HEK293 (cell line): ENCODE results near the gene ARPC5L.

Source experiments
- CTCF ChIA-PET: fragments of 350-600 bp; formaldehyde crosslinking; extraction: SDS; loops from one replicate; lab custom pipeline; 2021; ENCODE audit warnings: antibody characterized with exemption; lab: Yijun Ruan, JAX
- POLR2A ChIA-PET: fragments of 300-600 bp; formaldehyde crosslinking; extraction: SDS; loops from one replicate; lab custom pipeline; 2020; ENCODE audit warnings: antibody characterized with exemption, inconsistent platforms; lab: Yijun Ruan, JAX
- H3K27ac ChIP-seq: fragments of 200-500 bp; sonication (Bioruptor generic); 2 replicates; pipeline ENCODE4 v1.5.1; 2014; ENCODE audit warnings: low read depth, low read length, control low read depth, inconsistent platforms; ENCODE audit errors: extremely low read depth
- H3K36me3 ChIP-seq, 2 experiments: fragments of 200-500 bp in 1 of 2; sonication (Bioruptor generic) in 1 of 2; 1 replicate in 1 of 2; 2 replicates in 1 of 2; pipeline ENCODE4 v1.5.1; 2014 to 2017; ENCODE audit warnings: inconsistent platforms in 2 of 2, low read length in 2 of 2; ENCODE audit not compliant: control insufficient read depth in 2 of 2, insufficient read depth in 1 of 2
- H3K4me1 ChIP-seq: fragments of 200-500 bp; sonication (Bioruptor generic); 2 replicates; pipeline ENCODE4 v1.5.1; 2014; ENCODE audit warnings: mild to moderate bottlenecking, low read length, inconsistent platforms; ENCODE audit not compliant: control insufficient read depth, insufficient read depth
- H3K4me3 ChIP-seq: 2 replicates; pipeline ENCODE4 v1.5.1; 2011; ENCODE audit warnings: low read depth, mild to moderate bottlenecking, control low read depth, low read length, moderate library complexity
- H3K9me3 ChIP-seq: fragments of 200-500 bp; sonication (Bioruptor generic); 2 replicates; pipeline ENCODE4 v1.5.1; 2014; ENCODE audit warnings: low read depth, low read length, inconsistent platforms; ENCODE audit not compliant: control insufficient read depth, insufficient read depth
- CTCF ChIP-seq: fragments of 450-650 bp; formaldehyde crosslinking; IDR thresholded peaks from 2 replicates; pipeline ENCODE4 v1.5.1; 2016; ENCODE audit warnings: missing biosample characterization, missing genetic modification characterization
- GLI4 ChIP-seq: fragments of 450-650 bp; formaldehyde crosslinking; IDR thresholded peaks from 2 replicates; pipeline ENCODE4 v1.5.1; 2016; ENCODE audit warnings: missing biosample characterization, missing genetic modification characterization
- HOXA7 ChIP-seq: sonication (generic); formaldehyde crosslinking; IDR thresholded peaks from 2 replicates; pipeline ENCODE4 v1.8.1; 2022; ENCODE audit warnings: missing genetic modification reagents, borderline replicate concordance
- TCF7L2 ChIP-seq: IDR thresholded peaks from 2 replicates; pipeline ENCODE4 v1.6.1; 2011; ENCODE audit warnings: low read depth, mild to moderate bottlenecking, inconsistent platforms, low read length, moderate library complexity, borderline replicate concordance
- YY2 ChIP-seq: fragments of 450-650 bp; formaldehyde crosslinking; IDR thresholded peaks from 2 replicates; pipeline ENCODE4 v1.5.1; 2016; ENCODE audit warnings: missing biosample characterization, missing genetic modification characterization
- ZBTB44 ChIP-seq: fragments of 450-650 bp; IDR thresholded peaks from 2 replicates; pipeline ENCODE4 v1.5.1; 2018; ENCODE audit warnings: missing biosample characterization, mild to moderate bottlenecking, missing genetic modification characterization
- ZFHX2 ChIP-seq: fragments of 450-650 bp; formaldehyde crosslinking; conservative IDR thresholded peaks from 2 replicates; pipeline ENCODE4 v1.5.1; 2016; ENCODE audit warnings: missing biosample characterization, missing genetic modification characterization
- ZFP69B ChIP-seq: fragments of 450-650 bp; formaldehyde crosslinking; IDR thresholded peaks from 2 replicates; pipeline ENCODE4 v1.5.1; 2016; ENCODE audit warnings: missing biosample characterization, missing genetic modification characterization
- ZNF23 ChIP-seq: fragments of 450-650 bp; formaldehyde crosslinking; IDR thresholded peaks from 2 replicates; pipeline ENCODE4 v1.5.1; 2016; ENCODE audit warnings: missing biosample characterization, missing genetic modification characterization, borderline replicate concordance
- ZNF621 ChIP-seq: fragments of 450-650 bp; formaldehyde crosslinking; IDR thresholded peaks from 2 replicates; pipeline ENCODE4 v1.5.1; 2017; ENCODE audit warnings: missing biosample characterization, missing genetic modification characterization
- ZNF626 ChIP-seq: fragments of 450-650 bp; sonication (Bioruptor Pico); formaldehyde crosslinking; IDR thresholded peaks from 2 replicates; pipeline ENCODE4 v1.5.1; 2018; ENCODE audit warnings: missing biosample characterization, missing genetic modification characterization, inconsistent platforms
- ZNF747 ChIP-seq: fragments of 450-650 bp; formaldehyde crosslinking; IDR thresholded peaks from 2 replicates; pipeline ENCODE4 v1.5.1; 2016; ENCODE audit warnings: missing biosample characterization, missing genetic modification characterization
- TF ChIP-seq, protein P1 (sequence below): fragments of 450-650 bp; formaldehyde crosslinking; IDR thresholded peaks from 2 replicates; pipeline ENCODE4 v1.5.1; 2016; ENCODE audit warnings: missing biosample characterization, missing genetic modification characterization
- TF ChIP-seq, protein P2 (sequence below): fragments of 450-650 bp; formaldehyde crosslinking; IDR thresholded peaks from 2 replicates; pipeline ENCODE4 v1.5.1; 2016; ENCODE audit warnings: missing biosample characterization, missing genetic modification characterization
- TF ChIP-seq, protein P3 (sequence below): fragments of 450-650 bp; formaldehyde crosslinking; IDR thresholded peaks from 2 replicates; pipeline ENCODE4 v1.5.1; 2016; ENCODE audit warnings: missing biosample characterization, missing genetic modification characterization
- TF ChIP-seq, protein P4 (sequence below): fragments of 450-650 bp; formaldehyde crosslinking; IDR thresholded peaks from 2 replicates; pipeline ENCODE4 v1.5.0; 2017; ENCODE audit warnings: missing biosample characterization, missing genetic modification characterization, borderline replicate concordance
- TF ChIP-seq, protein P5 (sequence below): fragments of 450-650 bp; formaldehyde crosslinking; IDR thresholded peaks from 2 replicates; pipeline ENCODE4 v1.5.1; 2017; ENCODE audit warnings: missing biosample characterization, missing genetic modification characterization

The ARPC5L gene

DNA sequence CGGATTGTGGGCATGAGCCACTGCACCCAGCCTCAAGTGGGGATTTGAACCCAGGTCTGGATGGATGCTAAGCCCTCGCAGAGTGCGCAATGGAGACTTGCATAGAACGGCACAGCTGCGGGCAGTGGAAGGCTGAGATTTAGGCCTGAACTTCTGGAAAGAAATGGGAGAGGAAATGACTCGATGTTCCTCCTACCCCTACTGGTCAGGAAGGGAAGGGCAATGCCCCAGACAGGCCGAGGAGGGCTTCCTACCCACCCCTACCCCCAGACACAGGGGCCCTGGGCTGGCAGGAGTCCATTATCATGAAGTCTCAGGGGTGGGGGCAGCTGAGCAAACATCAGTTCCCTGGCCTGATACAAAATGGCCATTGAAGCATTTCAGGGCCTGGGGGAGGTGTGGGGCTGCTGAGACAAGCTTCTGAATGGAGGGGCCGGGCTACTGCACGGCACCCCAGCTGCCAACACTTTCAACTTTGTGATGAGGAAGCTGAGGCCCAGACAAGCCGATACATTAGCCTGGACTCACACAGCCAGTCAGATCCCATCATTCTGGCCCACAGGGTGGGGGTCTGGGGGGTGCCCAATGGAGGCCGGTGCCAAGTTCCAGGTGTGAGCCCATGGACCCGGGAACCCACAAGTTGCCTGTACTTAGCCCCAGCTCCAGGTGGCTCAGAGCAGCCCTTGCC, 22.2 kb upstream of the ARPC5L start:
- H3K9me3 ChIP-seq: no peaks in the 10 kb centered on the region
- TF ChIP-seq ZNF23: no peak
- no peak for TF ChIP-seq HOXA7
- no peak for TF ChIP-seq TCF7L2
- TF ChIP-seq ZFP69B: no peak
- TF ChIP-seq, protein P1, sequence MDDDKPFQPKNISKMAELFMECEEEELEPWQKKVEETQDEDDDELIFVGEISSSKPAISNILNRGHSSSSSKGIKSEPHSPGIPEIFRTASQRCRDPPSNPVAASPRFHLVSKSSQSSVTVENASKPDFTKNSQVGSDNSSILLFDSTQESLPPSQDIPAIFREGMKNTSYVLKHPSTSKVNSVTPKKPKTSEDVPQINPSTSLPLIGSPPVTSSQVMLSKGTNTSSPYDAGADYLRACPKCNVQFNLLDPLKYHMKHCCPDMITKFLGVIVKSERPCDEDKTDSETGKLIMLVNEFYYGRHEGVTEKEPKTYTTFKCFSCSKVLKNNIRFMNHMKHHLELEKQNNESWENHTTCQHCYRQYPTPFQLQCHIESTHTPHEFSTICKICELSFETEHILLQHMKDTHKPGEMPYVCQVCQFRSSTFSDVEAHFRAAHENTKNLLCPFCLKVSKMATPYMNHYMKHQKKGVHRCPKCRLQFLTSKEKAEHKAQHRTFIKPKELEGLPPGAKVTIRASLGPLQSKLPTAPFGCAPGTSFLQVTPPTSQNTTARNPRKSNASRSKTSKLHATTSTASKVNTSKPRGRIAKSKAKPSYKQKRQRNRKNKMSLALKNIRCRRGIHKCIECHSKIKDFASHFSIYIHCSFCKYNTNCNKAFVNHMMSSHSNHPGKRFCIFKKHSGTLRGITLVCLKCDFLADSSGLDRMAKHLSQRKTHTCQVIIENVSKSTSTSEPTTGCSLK (tag by site-specific recombination): no peak
- no peak for TF ChIP-seq ZBTB44
- TF ChIP-seq GLI4 (tag by site-specific recombination): no peak
- TF ChIP-seq, all 188 proteins: peak for 0
- no peak overlapping the region for H3K27ac ChIP-seq
- no peaks in the 10 kb centered on the region for H3K36me3 ChIP-seq
- H3K4me3 ChIP-seq: no peak overlapping the region
- ChIA-PET POLR2A (interaction anchor here (0.8 to 1.7 kb wide), 4 partner anchors 13 to 29 kb away, joined by 3 to 6 read pairs (median 4); partner anchors contain the start of genes ARPC5L and RPL35), CTCF (interaction anchor here (0.6 to 31.1 kb wide), 20 partner anchors 8 to 530 kb away, joined by 3 to 1257 read pairs (median 10); partner anchors contain the start of genes NR6A1, OLFML2A and WDR38)
- peaks cover 3% of the 10 kb centered on the region; the same call in 1 of the 2 replicates for H3K4me1 ChIP-seq

- Histone ChIP-seq H3K4me1 (peaks cover 1% of the 10 kb centered on the region; the same call in 1 of the 2 replicates), H3K9me3 (no peaks in the 10 kb centered on the region), H3K4me3 (no peak overlapping the region), H3K36me3 (no peaks in the 10 kb centered on the region), H3K27ac (no peak overlapping the region)
- POLR2A ChIA-PET: interaction anchor here (0.8 to 1.7 kb wide), 5 partner anchors 12 to 29 kb away, joined by 3 to 6 read pairs (median 4); partner anchors contain the start of genes ARPC5L and RPL35
- CTCF ChIA-PET: interaction anchor here (0.6 to 31.1 kb wide), 23 partner anchors 8 to 529 kb away, joined by 3 to 1257 read pairs (median 8); partner anchors contain the start of genes NR6A1, OLFML2A and WDR38
- TF ChIP-seq ZNF626 (tag by site-specific recombination): no peak
- TF ChIP-seq, protein P2, sequence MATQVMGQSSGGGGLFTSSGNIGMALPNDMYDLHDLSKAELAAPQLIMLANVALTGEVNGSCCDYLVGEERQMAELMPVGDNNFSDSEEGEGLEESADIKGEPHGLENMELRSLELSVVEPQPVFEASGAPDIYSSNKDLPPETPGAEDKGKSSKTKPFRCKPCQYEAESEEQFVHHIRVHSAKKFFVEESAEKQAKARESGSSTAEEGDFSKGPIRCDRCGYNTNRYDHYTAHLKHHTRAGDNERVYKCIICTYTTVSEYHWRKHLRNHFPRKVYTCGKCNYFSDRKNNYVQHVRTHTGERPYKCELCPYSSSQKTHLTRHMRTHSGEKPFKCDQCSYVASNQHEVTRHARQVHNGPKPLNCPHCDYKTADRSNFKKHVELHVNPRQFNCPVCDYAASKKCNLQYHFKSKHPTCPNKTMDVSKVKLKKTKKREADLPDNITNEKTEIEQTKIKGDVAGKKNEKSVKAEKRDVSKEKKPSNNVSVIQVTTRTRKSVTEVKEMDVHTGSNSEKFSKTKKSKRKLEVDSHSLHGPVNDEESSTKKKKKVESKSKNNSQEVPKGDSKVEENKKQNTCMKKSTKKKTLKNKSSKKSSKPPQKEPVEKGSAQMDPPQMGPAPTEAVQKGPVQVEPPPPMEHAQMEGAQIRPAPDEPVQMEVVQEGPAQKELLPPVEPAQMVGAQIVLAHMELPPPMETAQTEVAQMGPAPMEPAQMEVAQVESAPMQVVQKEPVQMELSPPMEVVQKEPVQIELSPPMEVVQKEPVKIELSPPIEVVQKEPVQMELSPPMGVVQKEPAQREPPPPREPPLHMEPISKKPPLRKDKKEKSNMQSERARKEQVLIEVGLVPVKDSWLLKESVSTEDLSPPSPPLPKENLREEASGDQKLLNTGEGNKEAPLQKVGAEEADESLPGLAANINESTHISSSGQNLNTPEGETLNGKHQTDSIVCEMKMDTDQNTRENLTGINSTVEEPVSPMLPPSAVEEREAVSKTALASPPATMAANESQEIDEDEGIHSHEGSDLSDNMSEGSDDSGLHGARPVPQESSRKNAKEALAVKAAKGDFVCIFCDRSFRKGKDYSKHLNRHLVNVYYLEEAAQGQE (tag by site-specific recombination): no peak
- TF ChIP-seq YY2 (tag by site-specific recombination): no peak
- peak; percentile 22; the same call in 1 of the 2 replicates for TF ChIP-seq CTCF (tag by site-specific recombination)
- TF ChIP-seq, protein P3, sequence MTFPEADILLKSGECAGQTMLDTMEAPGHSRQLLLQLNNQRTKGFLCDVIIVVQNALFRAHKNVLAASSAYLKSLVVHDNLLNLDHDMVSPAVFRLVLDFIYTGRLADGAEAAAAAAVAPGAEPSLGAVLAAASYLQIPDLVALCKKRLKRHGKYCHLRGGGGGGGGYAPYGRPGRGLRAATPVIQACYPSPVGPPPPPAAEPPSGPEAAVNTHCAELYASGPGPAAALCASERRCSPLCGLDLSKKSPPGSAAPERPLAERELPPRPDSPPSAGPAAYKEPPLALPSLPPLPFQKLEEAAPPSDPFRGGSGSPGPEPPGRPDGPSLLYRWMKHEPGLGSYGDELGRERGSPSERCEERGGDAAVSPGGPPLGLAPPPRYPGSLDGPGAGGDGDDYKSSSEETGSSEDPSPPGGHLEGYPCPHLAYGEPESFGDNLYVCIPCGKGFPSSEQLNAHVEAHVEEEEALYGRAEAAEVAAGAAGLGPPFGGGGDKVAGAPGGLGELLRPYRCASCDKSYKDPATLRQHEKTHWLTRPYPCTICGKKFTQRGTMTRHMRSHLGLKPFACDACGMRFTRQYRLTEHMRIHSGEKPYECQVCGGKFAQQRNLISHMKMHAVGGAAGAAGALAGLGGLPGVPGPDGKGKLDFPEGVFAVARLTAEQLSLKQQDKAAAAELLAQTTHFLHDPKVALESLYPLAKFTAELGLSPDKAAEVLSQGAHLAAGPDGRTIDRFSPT (tag by site-specific recombination): 0 out of 2 replicates have a peak, but pooled peaks have one; percentile 11
- peak; percentile 84 for TF ChIP-seq ZFHX2 (tag by site-specific recombination)
- TF ChIP-seq, protein P4, sequence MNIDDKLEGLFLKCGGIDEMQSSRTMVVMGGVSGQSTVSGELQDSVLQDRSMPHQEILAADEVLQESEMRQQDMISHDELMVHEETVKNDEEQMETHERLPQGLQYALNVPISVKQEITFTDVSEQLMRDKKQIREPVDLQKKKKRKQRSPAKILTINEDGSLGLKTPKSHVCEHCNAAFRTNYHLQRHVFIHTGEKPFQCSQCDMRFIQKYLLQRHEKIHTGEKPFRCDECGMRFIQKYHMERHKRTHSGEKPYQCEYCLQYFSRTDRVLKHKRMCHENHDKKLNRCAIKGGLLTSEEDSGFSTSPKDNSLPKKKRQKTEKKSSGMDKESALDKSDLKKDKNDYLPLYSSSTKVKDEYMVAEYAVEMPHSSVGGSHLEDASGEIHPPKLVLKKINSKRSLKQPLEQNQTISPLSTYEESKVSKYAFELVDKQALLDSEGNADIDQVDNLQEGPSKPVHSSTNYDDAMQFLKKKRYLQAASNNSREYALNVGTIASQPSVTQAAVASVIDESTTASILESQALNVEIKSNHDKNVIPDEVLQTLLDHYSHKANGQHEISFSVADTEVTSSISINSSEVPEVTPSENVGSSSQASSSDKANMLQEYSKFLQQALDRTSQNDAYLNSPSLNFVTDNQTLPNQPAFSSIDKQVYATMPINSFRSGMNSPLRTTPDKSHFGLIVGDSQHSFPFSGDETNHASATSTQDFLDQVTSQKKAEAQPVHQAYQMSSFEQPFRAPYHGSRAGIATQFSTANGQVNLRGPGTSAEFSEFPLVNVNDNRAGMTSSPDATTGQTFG: no peak
- TF ChIP-seq ZNF747: no peak
- TF ChIP-seq ZNF621 (tag by site-specific recombination): no peak
- TF ChIP-seq, protein P5, sequence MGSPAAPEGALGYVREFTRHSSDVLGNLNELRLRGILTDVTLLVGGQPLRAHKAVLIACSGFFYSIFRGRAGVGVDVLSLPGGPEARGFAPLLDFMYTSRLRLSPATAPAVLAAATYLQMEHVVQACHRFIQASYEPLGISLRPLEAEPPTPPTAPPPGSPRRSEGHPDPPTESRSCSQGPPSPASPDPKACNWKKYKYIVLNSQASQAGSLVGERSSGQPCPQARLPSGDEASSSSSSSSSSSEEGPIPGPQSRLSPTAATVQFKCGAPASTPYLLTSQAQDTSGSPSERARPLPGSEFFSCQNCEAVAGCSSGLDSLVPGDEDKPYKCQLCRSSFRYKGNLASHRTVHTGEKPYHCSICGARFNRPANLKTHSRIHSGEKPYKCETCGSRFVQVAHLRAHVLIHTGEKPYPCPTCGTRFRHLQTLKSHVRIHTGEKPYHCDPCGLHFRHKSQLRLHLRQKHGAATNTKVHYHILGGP: no peak
These were observed 21.6 kb upstream of the ARPC5L start for GRCh38 chr9:124840300-124840833.
